Measurements from ENCODE around the gene TTC39C. TPM values are rescaled to one million over a fixed set of nuclear protein-coding genes. Genes with fewer than 3 reads are reported as not detected.
"Not testable (repeated sequence)": the region's sequence is repeated elsewhere in the genome, so short reads cannot be mapped to it uniquely, and the experiment has no call there.

TTC39C gene
- total and polyA plus RNA-seq, 9 donors = 7.2 to 31.0 (median 14.0) TPM

DNA sequence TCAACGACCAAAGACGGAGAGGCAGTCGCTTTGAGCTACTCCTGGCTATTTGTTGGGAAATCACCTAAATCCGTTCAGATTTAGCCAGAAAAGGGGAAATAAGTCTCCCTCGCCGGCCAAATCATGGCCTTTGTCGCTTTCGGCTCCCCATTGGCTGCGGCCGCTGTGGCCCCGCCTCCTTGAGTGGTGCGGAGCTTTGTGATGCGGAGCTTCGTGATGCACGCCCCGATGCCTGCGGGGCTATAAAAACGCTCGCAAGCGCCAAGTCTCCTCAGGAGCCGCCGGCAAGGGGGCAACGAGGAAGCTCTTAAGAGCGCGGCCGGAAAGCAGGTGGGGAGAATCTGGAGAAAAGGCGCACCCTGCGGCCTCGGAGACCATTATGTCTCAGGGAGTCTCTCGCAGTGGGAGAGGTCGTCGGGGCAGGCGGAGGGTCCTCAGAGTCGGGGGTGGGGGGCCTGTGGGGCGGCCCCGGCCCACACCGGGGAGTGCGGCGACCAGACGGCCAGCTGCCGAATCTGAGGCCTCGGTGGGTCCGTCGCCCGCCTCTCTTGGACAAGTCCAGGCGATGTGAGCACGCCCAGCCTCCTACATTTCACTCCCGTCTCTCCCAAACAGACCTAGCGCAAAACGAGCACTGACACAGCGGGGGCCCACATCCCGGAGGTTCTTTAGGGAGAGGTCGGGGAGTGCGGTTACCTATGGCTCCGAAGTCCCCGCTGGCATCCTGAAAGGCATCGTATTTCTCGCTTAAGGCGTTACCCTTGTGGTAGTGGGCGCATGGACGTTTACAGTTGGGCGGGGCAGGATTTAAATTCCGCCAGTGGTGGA, 124.4 kb downstream of the TTC39C start, which contains the start of gene CABYR:
TSS of gene CABYR (plus strand) at position 274 of the 828 bp plus-strand sequence. CDS start 4,053 bp downstream, outside the sequence.
- H3K36me3 ChIP-seq = no peaks in the 10 kb centered on the region
- H3K9me3 ChIP-seq = no peaks in the 10 kb centered on the region
- intact Hi-C loops (cut with DNase I) = no loop called here

DNA sequence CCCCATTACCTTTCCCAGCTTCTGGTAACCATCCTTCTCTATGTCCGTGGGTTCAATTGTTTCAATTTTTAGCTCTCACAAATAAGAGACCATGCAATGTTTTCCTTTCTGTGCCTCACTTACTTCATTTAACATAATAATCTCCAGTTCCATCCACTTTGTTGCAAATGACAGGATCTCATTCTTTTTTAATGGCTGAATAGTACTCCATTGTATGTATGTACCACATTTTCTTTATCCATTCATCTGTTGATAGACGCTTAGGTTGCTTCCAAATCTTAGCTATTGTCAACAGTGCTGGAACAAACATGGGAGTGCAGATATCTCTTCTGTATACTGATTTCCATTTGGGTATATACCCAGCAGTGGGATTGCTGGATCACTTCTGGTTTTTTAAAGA, 126.1 kb downstream of the TTC39C start:
- TF ChIP-seq EP300 (IDR thresholded peaks at IDR 0.05) = no peak
- TF ChIP-seq, protein P1, sequence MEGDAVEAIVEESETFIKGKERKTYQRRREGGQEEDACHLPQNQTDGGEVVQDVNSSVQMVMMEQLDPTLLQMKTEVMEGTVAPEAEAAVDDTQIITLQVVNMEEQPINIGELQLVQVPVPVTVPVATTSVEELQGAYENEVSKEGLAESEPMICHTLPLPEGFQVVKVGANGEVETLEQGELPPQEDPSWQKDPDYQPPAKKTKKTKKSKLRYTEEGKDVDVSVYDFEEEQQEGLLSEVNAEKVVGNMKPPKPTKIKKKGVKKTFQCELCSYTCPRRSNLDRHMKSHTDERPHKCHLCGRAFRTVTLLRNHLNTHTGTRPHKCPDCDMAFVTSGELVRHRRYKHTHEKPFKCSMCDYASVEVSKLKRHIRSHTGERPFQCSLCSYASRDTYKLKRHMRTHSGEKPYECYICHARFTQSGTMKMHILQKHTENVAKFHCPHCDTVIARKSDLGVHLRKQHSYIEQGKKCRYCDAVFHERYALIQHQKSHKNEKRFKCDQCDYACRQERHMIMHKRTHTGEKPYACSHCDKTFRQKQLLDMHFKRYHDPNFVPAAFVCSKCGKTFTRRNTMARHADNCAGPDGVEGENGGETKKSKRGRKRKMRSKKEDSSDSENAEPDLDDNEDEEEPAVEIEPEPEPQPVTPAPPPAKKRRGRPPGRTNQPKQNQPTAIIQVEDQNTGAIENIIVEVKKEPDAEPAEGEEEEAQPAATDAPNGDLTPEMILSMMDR (IDR thresholded peaks at IDR 0.05) = no peak
- no peak for TF ChIP-seq POLR2A (IDR thresholded peaks at IDR 0.05)
- Histone ChIP-seq H3K4me3 (no peak overlapping the region), H3K4me1 (ENCODE audit: insufficient read depth) (peaks cover 5% of the 10 kb centered on the region), H3K27me3 (no peaks in the 10 kb centered on the region), H3K27ac (no peak overlapping the region), H3K9me3 (no peaks in the 10 kb centered on the region), H3K36me3 (no peaks in the 10 kb centered on the region)
- intact Hi-C loops (cut with DNase I) = no loop called here
- DNase-seq = no peak
- 94 to 96% (median 95%) methylated on average over 2 of the region's 2 CpGs for WGBS, 3 donors

More for the DNA sequence above, 124.4 kb downstream of the TTC39C start, which contains the start of gene CABYR:
- peak within 1 kb of the TSS; percentile 62 for H3K4me3 ChIP-seq
- no peak within 1 kb of the TSS for H3K27ac ChIP-seq
- DNase-seq = peak; percentile 63 to 78 (median 77)
- H3K4me1 ChIP-seq (ENCODE audit: insufficient read depth) = peaks cover 5% of the 10 kb centered on the region
- no peaks in the 10 kb centered on the region for H3K27me3 ChIP-seq
- WGBS, 3 donors = 1 to 2% (median 1%) methylated on average over 60 to 63 of the region's 63 CpGs
- TF ChIP-seq EP300 (IDR thresholded peaks at IDR 0.05) = no peak
- peak; percentile 47 for TF ChIP-seq POLR2A (IDR thresholded peaks at IDR 0.05)
- TF ChIP-seq, protein P1 (IDR thresholded peaks at IDR 0.05) = no peak

DNA sequence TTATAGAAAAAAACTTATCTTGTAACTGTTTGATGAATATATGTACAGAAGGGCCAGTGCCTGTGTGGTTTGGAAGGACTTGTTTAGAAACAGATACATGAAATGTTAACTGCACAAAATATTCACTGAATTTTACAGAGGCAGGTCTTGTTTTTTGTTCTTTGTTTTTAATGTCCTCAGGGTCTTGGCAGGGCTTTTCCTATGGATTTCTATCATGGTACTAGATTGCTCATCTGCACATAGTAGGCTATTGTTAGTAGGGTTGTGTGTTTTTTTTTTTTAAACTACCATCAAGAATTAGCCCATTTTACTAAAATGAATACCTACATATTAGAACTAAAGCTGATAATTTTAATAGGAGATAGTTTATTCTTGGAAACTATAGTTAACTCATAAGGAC, 127.8 kb downstream of the TTC39C start:
- H3K36me3 ChIP-seq = no peaks in the 10 kb centered on the region
- DNase-seq = no peak
- peaks cover 5% of the 10 kb centered on the region for H3K4me1 ChIP-seq (ENCODE audit: insufficient read depth)
- H3K27ac ChIP-seq = no peak overlapping the region
- intact Hi-C loops (cut with DNase I) = no loop called here
- no peak overlapping the region for H3K4me3 ChIP-seq
- H3K9me3 ChIP-seq = no peaks in the 10 kb centered on the region
- H3K27me3 ChIP-seq = no peaks in the 10 kb centered on the region
- TF ChIP-seq EP300 (IDR thresholded peaks at IDR 0.05) (no peak), POLR2A (IDR thresholded peaks at IDR 0.05) (no peak)
- TF ChIP-seq, protein P1 (IDR thresholded peaks at IDR 0.05) = no peak

DNA sequence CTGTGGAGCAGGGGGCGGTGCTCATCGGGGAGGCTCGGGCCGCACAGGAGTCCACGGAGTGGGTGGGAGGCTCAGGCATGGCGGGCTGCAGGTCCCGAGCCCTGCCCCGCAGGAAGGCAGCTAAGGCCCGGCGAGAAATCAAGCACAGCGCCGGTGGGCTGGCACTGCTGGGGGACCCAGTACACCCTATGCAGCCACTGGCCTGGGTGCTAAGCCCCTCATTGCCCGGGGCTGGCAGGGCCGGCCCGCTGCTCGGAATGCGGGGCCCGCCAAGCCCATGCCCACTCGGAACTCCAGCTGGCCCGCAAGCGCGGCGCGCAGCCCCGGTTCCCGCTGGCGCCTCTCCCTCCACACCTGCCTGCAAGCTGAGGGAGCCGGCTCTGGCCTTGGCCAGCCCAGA, 135.0 kb downstream of the TTC39C start:
- H3K4me1 ChIP-seq (ENCODE audit: insufficient read depth); H3K4me3 ChIP-seq; H3K27me3 ChIP-seq; DNase-seq; intact Hi-C loops (cut with DNase I); H3K27ac ChIP-seq; H3K9me3 ChIP-seq; H3K36me3 ChIP-seq: not testable (repeated sequence)
- 97 to 98% (median 97%) methylated on average over 21 to 28 of the region's 28 CpGs for WGBS, 3 donors

DNA sequence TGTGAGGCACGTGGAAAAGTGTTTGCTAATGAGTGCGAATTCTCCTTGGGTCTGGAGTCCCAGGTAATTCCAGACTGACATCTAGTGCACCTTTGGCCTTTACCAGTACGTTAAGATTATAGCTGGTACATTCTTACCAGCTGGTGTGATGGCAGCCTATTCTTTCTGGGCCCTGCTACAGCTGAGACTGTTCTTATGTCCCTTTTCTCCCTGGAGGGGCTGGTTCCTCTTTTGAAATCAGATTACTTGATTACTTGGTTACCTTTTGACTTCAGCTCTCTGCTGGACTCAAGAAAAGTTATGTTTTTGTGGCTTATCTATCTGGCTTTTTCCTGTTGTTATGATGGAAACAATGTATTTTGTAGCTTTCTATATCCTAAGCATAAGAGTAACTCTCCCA, 138.8 kb downstream of the TTC39C start:
- Histone ChIP-seq H3K4me1 (ENCODE audit: insufficient read depth) (no peaks in the 10 kb centered on the region), H3K9me3 (no peaks in the 10 kb centered on the region), H3K36me3 (no peaks in the 10 kb centered on the region), H3K4me3 (no peak overlapping the region), H3K27me3 (no peaks in the 10 kb centered on the region), H3K27ac (no peak overlapping the region)
- 91 to 94% (median 93%) methylated on average over 3 of the region's 3 CpGs for WGBS, 3 donors
- no peak for TF ChIP-seq EP300 (IDR thresholded peaks at IDR 0.05)
- no peak for TF ChIP-seq POLR2A (IDR thresholded peaks at IDR 0.05)
- TF ChIP-seq, protein P1 (IDR thresholded peaks at IDR 0.05) = no peak
- no peak for DNase-seq
- intact Hi-C loops (cut with DNase I) = no loop called here
